CD4-positive, alpha-beta T cell treated with Interleukin-10 for 1 hour (primary cell): ENCODE data around the gene PCNX2.
"Not testable (repeated sequence)": the region's sequence is repeated elsewhere in the genome, so short reads cannot be mapped to it uniquely, and the experiment has no call there.

Experiments used
- DNase-seq: peaks from one replicate; pipeline ENCODE4 v3.0.0-alpha.2; 2020

The PCNX2 gene

GRCh38 chr1:233217832-233218231, 77.7 kb downstream of the PCNX2 start:
- no peak for DNase-seq

- no peak for DNase-seq
Measured at GRCh38 chr1:233216009-233216408, 79.5 kb downstream of the PCNX2 start.

GRCh38 chr1:233215135-233215760, 80.3 kb downstream of the PCNX2 start:
- no peak for DNase-seq

- no peak for DNase-seq
Measured at GRCh38 chr1:233211595-233211994, 83.9 kb downstream of the PCNX2 start.

- no peak for DNase-seq
Measured at GRCh38 chr1:233211106-233211505, 84.4 kb downstream of the PCNX2 start.

GRCh38 chr1:233209481-233209880, 86.0 kb downstream of the PCNX2 start:
- DNase-seq: no peak

GRCh38 chr1:233208687-233209086, 86.8 kb downstream of the PCNX2 start:
- no peak for DNase-seq

- DNase-seq: no peak
Measured at GRCh38 chr1:233197940-233198339, 97.6 kb downstream of the PCNX2 start.

GRCh38 chr1:233193741-233194140, 101.8 kb downstream of the PCNX2 start:
- no peak for DNase-seq

- DNase-seq: no peak
Measured at GRCh38 chr1:233190987-233191386, 104.5 kb downstream of the PCNX2 start.

GRCh38 chr1:233189526-233189925, 106.0 kb downstream of the PCNX2 start:
- DNase-seq: no peak

GRCh38 chr1:233188061-233188460, 107.5 kb downstream of the PCNX2 start:
- no peak for DNase-seq

- no peak for DNase-seq
Measured at GRCh38 chr1:233183226-233184020, 112.1 kb downstream of the PCNX2 start.

GRCh38 chr1:233182587-233182986, 112.9 kb downstream of the PCNX2 start:
- no peak for DNase-seq

- no peak for DNase-seq
Measured at GRCh38 chr1:233180641-233181364, 114.7 kb downstream of the PCNX2 start.

GRCh38 chr1:233179638-233180037, 115.9 kb downstream of the PCNX2 start:
- DNase-seq: not testable (repeated sequence)

GRCh38 chr1:233172201-233172600, 123.3 kb downstream of the PCNX2 start:
- DNase-seq: no peak

- DNase-seq: no peak
Measured at GRCh38 chr1:233170741-233171140, 124.8 kb downstream of the PCNX2 start.

GRCh38 chr1:233168384-233168783, 127.1 kb downstream of the PCNX2 start:
- no peak for DNase-seq

- no peak for DNase-seq
Measured at GRCh38 chr1:233166896-233167295, 128.6 kb downstream of the PCNX2 start.

- no peak for DNase-seq
Measured at GRCh38 chr1:233163696-233164095, 131.8 kb downstream of the PCNX2 start.

GRCh38 chr1:233158322-233158721, 137.2 kb downstream of the PCNX2 start:
- no peak for DNase-seq

GRCh38 chr1:233157245-233157644, 138.3 kb downstream of the PCNX2 start:
- DNase-seq: no peak

- no peak for DNase-seq
Measured at GRCh38 chr1:233151861-233152260, 143.7 kb downstream of the PCNX2 start.
